Measurements from ENCODE around the gene PEMT. TPM values are rescaled to one million over a fixed set of nuclear protein-coding genes. Genes with fewer than 3 reads are reported as not detected.
A peak's percentile ranks its signal among the peaks of the same experiment; 100 is the strongest.

Gene PEMT
- total and polyA plus RNA-seq, 2 of the 8 experiments (the other 6 are each of a cell fraction or from before 2014, with no cell fraction given): 42.0 to 118 TPM

DNA sequence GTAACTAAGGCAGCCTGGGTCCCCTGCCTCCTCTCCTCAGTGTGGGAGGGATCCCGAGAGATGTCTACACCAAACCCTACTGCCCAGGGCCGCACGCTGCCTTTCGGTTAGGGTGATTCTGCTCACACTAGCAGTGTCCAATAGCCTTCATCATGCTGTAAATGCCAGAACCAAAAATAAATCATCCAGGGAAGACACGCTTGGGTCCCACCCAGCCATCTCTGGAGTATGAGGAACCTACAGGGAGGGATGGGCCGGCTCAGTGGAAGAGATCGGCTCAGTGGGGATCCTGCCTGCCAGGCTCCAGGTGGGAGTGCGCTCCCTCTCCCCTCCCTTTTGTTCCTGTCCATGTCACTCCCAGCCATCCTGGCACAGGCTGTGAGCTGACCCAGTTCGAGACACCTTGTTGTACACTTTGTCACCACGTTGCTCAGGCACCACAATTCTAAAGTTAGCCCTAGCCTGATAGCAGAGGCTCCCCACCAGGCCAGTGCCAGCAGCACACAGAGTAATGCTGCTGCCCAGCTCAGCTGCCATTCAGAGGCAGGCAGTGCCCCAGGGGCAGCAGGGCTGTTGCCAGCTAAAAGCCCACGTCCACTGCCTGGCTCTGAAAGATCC, 24.5 kb downstream of the PEMT start:
- Histone ChIP-seq H2BK20ac (ENCODE audit: low read length) (no peak overlapping the region), H3K23ac (ENCODE audit: insufficient read length) (no peak overlapping the region), H3K9me3 (ENCODE audit: insufficient read depth in 2 of 2, low read depth in 1 of 2, low read length in 1 of 2) (no peaks in the 10 kb centered on the region), H3K4ac (replicated peaks; ENCODE audit: insufficient read length, low read depth, low read length) (no peak overlapping the region), H3K14ac (ENCODE audit: insufficient read length) (no peak overlapping the region), H3K79me2 (ENCODE audit: control insufficient read depth in 1 of 2, insufficient read depth in 2 of 2, low read length in 2 of 2) (no peaks in the 10 kb centered on the region), H4K5ac (ENCODE audit: insufficient read length, low read depth, low read length) (no peak overlapping the region), H3K79me1 (ENCODE audit: low read depth, low read length) (peaks cover 5% of the 10 kb centered on the region), H2BK15ac (ENCODE audit: low read length) (no peak overlapping the region), H3K4me1 (replicated peaks in 1 of 4; ENCODE audit: control insufficient read depth in 3 of 4, insufficient read depth in 4 of 4, low read length in 3 of 4) (peaks cover 0 to 13% (median 8%) of the 10 kb centered on the region in 4 experiments; a peak in 5 of 7 replicates), H3K36me3 (ENCODE audit: control insufficient read depth in 2 of 4, insufficient read depth in 4 of 4, low read length in 3 of 4) (no peaks in the 10 kb centered on the region), H3K56ac (replicated peaks; ENCODE audit: insufficient read length, low read depth, low read length) (no peak overlapping the region), H2BK120ac (replicated peaks; ENCODE audit: low read depth, low read length) (no peak overlapping the region), H2BK5ac (ENCODE audit: low read depth, low read length) (peak overlapping the region; percentile 71; the same call in 1 of the 2 replicates), H3K18ac (ENCODE audit: extremely low read depth, low read length) (no peak overlapping the region), H4K8ac (ENCODE audit: extremely low read depth, insufficient read depth, low read length) (peak overlapping the region; percentile 60), H4K20me1 (replicated peaks in 1 of 2; ENCODE audit: control insufficient read depth in 1 of 2, insufficient read depth in 2 of 2, low read length in 2 of 2) (peaks cover 2% of the 10 kb centered on the region in 2 experiments), H4K91ac (replicated peaks; ENCODE audit: insufficient read length, low read length) (no peak overlapping the region), H3K23me2 (ENCODE audit: low read depth, low read length) (no peaks in the 10 kb centered on the region), H2AK5ac (ENCODE audit: low read depth, low read length) (no peak overlapping the region), H3K9ac (replicated peaks in 1 of 4; ENCODE audit: extremely low read depth in 1 of 4, low read depth in 3 of 4, low read length in 3 of 4) (no peak overlapping the region), H3K4me2 (ENCODE audit: insufficient read depth in 1 of 2, low read depth in 2 of 2, low read length in 2 of 2) (no peak overlapping the region), H3K27me3 (replicated peaks in 1 of 4; ENCODE audit: control insufficient read depth in 3 of 4, extremely low read depth in 1 of 4, insufficient read depth in 3 of 4, low read length in 3 of 4) (no peaks in the 10 kb centered on the region), H2AFZ (ENCODE audit: low read length) (no peak overlapping the region), H3K27ac (ENCODE audit: low read depth, low read length) (no peak overlapping the region), H2BK12ac (ENCODE audit: low read depth, low read length) (0 out of 2 replicates have a peak overlapping the region, but pooled peaks have one; percentile 11), H3K4me3 (ENCODE audit: extremely low read depth in 1 of 4, insufficient read depth in 2 of 4, low read depth in 3 of 4, low read length in 4 of 4) (no peak overlapping the region)
- 81% methylated on average over 11 of the region's 11 CpGs; no CpG with 5 or more reads in 1 of the 2 experiments for WGBS, 2 experiments (ENCODE audit: extremely low coverage in 1 of 2, insufficient coverage in 1 of 2, insufficient read length in 1 of 2, insufficient replicate concordance in 2 of 2, low coverage in 1 of 2, low lambda C conversion rate in 2 of 2, missing lambda C conversion rate in 1 of 2)
- ChIA-PET CTCF (ENCODE audit: partially characterized antibody) (interaction anchor here (0.6 to 9.7 kb wide), 21 partner anchors 8 to 215 kb away, joined by 3 to 81 read pairs (median 29); partner anchors contain the start of gene RASD1), POLR2A (ENCODE audit: partially characterized antibody) (interaction anchor here (2.1 to 5.1 kb wide), 2 partner anchors 10 to 71 kb away, joined by 5 to 25 read pairs; partner anchors contain the start of gene RASD1)
- no peak for FAIRE-seq
- DNase-seq (ENCODE audit: low read depth in 1 of 2, low spot score in 2 of 2): no peak
- TF ChIP-seq EP300 (IDR thresholded peaks at IDR 0.05; ENCODE audit: borderline replicate concordance in 1 of 2, low read depth in 2 of 2, low read length in 2 of 2) (no peak), SRF (IDR thresholded peaks at IDR 0.05; ENCODE audit: low read depth, low read length) (no peak), GTF2F1 (IDR thresholded peaks at IDR 0.05; ENCODE audit: borderline replicate concordance, low read depth, low read length) (no peak), SIRT6 (IDR thresholded peaks at IDR 0.05; ENCODE audit: low read length) (no peak), ATF3 (IDR thresholded peaks at IDR 0.05; ENCODE audit: insufficient read depth, low read depth, low read length) (no peak), MAFK (IDR thresholded peaks at IDR 0.05; ENCODE audit: low read depth, low read length) (no peak), TAF7 (optimal IDR thresholded peaks at IDR 0.05; ENCODE audit: borderline replicate concordance, low read depth, low read length) (no peak), CBX8 (IDR thresholded peaks at IDR 0.05; ENCODE audit: borderline replicate concordance, low read depth, low read length) (no peak), RFX5 (IDR thresholded peaks at IDR 0.05; ENCODE audit: borderline replicate concordance, low read depth, low read length) (no peak), KDM1A (IDR thresholded peaks at IDR 0.05; ENCODE audit: borderline replicate concordance, low read length) (no peak), KDM5A (IDR thresholded peaks at IDR 0.05; ENCODE audit: low read length) (no peak)

Measured in H1 (cell line).